Kidney (tissue), 14 donors: Measurements from ENCODE around the gene KNDC1. TPM values are rescaled to one million over a fixed set of nuclear protein-coding genes. Genes with fewer than 3 reads are reported as not detected.
A peak's percentile ranks its signal among the peaks of the same experiment; 100 is the strongest.

ENCODE experiments used
- DNase-seq, 5 donors: peaks; one replicate each; pipeline ENCODE4 v3.0.0-alpha.2; 2013 to 2020
- FAIRE-seq: peaks from 2 replicates; lab custom pipeline; 2012; peaks lifted over from hg19 to GRCh38; lab: Jason Lieb, UNC
- H3K27ac ChIP-seq, 2 donors: one replicate each; pipeline ENCODE4 v1.7.0; 2013; ENCODE audit warnings: low read depth in 2 of 2, low read length in 2 of 2, inconsistent platforms in 1 of 2
- H3K27me3 ChIP-seq: one replicate; pipeline ENCODE4 v1.7.1; 2013; ENCODE audit warnings: low read length, inconsistent platforms; ENCODE audit not compliant: control insufficient read depth, insufficient read depth
- H3K36me3 ChIP-seq, 3 donors: one replicate each; pipeline versions ENCODE4 v1.7.0 to v1.7.1; 2013; ENCODE audit warnings: low read length in 3 of 3, control low read depth in 1 of 3, inconsistent platforms in 1 of 3; ENCODE audit not compliant: insufficient read depth in 3 of 3, control insufficient read depth in 2 of 3
- H3K4me1 ChIP-seq, 3 donors: one replicate each; pipeline versions ENCODE4 v1.7.0 to v1.7.1; 2013; ENCODE audit warnings: low read length in 3 of 3, inconsistent platforms in 1 of 3, low read depth in 1 of 3; ENCODE audit not compliant: control insufficient read depth in 2 of 3, insufficient read depth in 2 of 3
- H3K4me3 ChIP-seq, 3 donors: one replicate each; pipeline versions ENCODE4 v1.7.0 to v1.8.1; 2013; ENCODE audit warnings: low read length in 3 of 3, control low read depth in 1 of 3, inconsistent platforms in 1 of 3
- H3K9ac ChIP-seq, 3 donors: one replicate each; pipeline versions ENCODE4 v1.7.0 to v1.7.1; 2013; ENCODE audit warnings: low read length in 3 of 3, control low read depth in 1 of 3, inconsistent platforms in 1 of 3
- H3K9me3 ChIP-seq, 3 donors: one replicate each; pipeline versions ENCODE4 v1.7.0 to v1.7.1; 2013; ENCODE audit warnings: low read length in 3 of 3, control low read depth in 1 of 3, inconsistent platforms in 1 of 3; ENCODE audit not compliant: control insufficient read depth in 2 of 3, insufficient read depth in 1 of 3
- intact Hi-C: fragments of 100-400 bp; cut with DNase I; formaldehyde crosslinking; loops from one replicate; pipeline ENCODE4 v1.11.1; 2022
- polyA plus RNA-seq: library from polyadenylated mRNA; stranded (reverse); fragments of 350-450 nt; fragmentation: Illumina TruSeq; extraction: RNeasy Lipid Tissue Mini Kit (QIAGEN cat#74804); gene quantifications from one replicate; pipeline ENCODE4 v1.2.3, GENCODE V29; 2014; ENCODE audit warnings: low read depth, low replicate concordance; ENCODE audit not compliant: insufficient read depth
- total RNA-seq: library from RNA; stranded (reverse); fragmentation: NEBNext Ultra II Directional; extraction: Animal tissue kit (Norgen Biotek cat#: 25700); gene quantifications from one replicate; pipeline ENCODE4 v1.2.1, GENCODE V29; 2021
- TF ChIP-seq, protein P1 (sequence below): IDR thresholded peaks from 3 replicates; pipeline ENCODE4 v1.5.1; 2012; ENCODE audit warnings: mild to moderate bottlenecking, moderate library complexity, borderline replicate concordance; ENCODE audit not compliant: insufficient read depth; ENCODE audit errors: extremely low read depth
- donor health status: control.
- donor health status: control.
- donor health status: control.
- donor health status: control.
- donor health status: control.
- donor health status: DM: yes; HTN: yes; CAD: no.
- donor health status: Normal renal cell carcinoma (clear cell type).

The KNDC1 gene
- total and polyA plus RNA-seq, 2 donors from 2014 or later, result 0.43 to 8.7 TPM

DNA sequence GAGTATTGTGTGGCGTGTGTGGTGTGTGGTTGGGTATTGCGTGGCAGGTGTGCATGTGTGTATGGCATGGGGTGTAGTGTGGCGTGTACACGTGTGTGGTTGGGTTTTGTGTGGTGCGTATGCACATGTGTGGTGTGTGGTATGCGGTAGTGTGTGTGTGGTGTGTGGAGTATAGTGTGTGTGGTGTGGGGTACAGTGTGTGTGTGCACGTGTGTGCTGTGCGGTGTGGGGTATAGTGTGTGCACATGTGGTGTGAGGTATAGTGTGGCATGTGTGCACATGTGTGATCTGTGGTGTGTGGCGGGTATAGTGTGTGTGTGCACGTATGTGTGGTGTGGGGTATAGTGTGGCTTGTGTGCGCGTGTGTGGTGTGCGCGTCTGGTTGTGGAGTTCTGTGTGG is 49.1 kb downstream of the KNDC1 start:
- Histone ChIP-seq H3K4me1 (no peaks in the 10 kb centered on the region), H3K4me3 (no peak overlapping the region), H3K27me3 (no peaks in the 10 kb centered on the region), H3K36me3 (peaks cover 0 to 2% (median 0%) of the 10 kb centered on the region in 3 donors), H3K9ac (no peak overlapping the region), H3K27ac (no peak overlapping the region), H3K9me3 (no peaks in the 10 kb centered on the region)
- intact Hi-C loops, result no loop called here
- DNase-seq (peak in 1 of 5 donors; percentile 29), FAIRE-seq (no peak)
- TF ChIP-seq, protein P1, sequence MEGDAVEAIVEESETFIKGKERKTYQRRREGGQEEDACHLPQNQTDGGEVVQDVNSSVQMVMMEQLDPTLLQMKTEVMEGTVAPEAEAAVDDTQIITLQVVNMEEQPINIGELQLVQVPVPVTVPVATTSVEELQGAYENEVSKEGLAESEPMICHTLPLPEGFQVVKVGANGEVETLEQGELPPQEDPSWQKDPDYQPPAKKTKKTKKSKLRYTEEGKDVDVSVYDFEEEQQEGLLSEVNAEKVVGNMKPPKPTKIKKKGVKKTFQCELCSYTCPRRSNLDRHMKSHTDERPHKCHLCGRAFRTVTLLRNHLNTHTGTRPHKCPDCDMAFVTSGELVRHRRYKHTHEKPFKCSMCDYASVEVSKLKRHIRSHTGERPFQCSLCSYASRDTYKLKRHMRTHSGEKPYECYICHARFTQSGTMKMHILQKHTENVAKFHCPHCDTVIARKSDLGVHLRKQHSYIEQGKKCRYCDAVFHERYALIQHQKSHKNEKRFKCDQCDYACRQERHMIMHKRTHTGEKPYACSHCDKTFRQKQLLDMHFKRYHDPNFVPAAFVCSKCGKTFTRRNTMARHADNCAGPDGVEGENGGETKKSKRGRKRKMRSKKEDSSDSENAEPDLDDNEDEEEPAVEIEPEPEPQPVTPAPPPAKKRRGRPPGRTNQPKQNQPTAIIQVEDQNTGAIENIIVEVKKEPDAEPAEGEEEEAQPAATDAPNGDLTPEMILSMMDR, result no peak

GRCh38 chr10:133209641-133210040 is 49.6 kb downstream of the KNDC1 start:
- Histone ChIP-seq H3K9ac (no peak overlapping the region), H3K4me3 (no peak overlapping the region), H3K9me3 (no peaks in the 10 kb centered on the region), H3K4me1 (no peaks in the 10 kb centered on the region), H3K36me3 (peaks cover 0 to 2% (median 0%) of the 10 kb centered on the region in 3 donors), H3K27ac (no peak overlapping the region), H3K27me3 (no peaks in the 10 kb centered on the region)
- intact Hi-C loops, result no loop called here
- TF ChIP-seq, protein P1, result no peak
- DNase-seq (peak in 1 of 5 donors; percentile 59), FAIRE-seq (no peak)

- no peak overlapping the region for H3K4me3 ChIP-seq
- no peaks in the 10 kb centered on the region for H3K27me3 ChIP-seq
- TF ChIP-seq, protein P1, result no peak
- no peak overlapping the region for H3K27ac ChIP-seq
- DNase-seq, result peak in 1 of 5 donors; percentile 69
- H3K9ac ChIP-seq, result no peak overlapping the region
- no peaks in the 10 kb centered on the region for H3K4me1 ChIP-seq
- intact Hi-C loops, result no loop called here
- H3K36me3 ChIP-seq, result peaks cover 0 to 2% (median 0%) of the 10 kb centered on the region in 3 donors
- no peaks in the 10 kb centered on the region for H3K9me3 ChIP-seq
- FAIRE-seq, result no peak
Observed at GRCh38 chr10:133210398-133211140, 50.5 kb downstream of the KNDC1 start.
